ENCODE measurements around the gene YPEL1.

DNA sequence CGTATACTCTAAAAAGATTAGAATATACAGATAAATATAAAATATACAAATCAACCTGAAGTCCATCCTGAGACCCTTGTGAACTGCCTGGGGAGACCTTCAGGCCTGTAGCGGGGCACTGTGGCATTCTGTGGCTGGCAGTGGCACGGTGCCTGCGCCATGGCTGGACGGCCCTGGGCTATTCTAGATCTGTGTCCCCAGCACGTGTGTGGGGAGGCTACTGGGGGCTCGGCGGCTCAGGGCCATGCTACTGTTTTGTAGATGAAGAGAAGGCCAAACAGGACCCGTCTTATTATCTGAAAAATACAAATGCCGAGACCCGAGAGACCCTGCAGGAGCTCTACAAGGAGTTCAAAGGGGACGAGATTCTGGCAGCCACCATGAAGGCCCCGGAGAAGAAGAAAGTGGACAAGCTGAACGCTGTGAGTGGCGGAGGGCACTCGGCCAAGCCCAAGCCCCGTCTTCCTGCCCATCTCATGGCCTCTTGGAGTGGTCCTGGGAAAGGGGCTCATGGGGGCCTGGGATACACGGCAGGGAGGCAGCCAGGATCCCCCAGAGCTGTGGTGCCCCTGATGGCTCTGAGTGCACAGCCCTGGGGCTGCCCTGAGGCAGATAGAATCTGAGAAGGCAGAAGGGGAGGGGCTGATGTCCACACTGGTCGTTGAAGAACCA lies 51.0 kb downstream of the YPEL1 start:
- TF ChIP-seq, protein P1, sequence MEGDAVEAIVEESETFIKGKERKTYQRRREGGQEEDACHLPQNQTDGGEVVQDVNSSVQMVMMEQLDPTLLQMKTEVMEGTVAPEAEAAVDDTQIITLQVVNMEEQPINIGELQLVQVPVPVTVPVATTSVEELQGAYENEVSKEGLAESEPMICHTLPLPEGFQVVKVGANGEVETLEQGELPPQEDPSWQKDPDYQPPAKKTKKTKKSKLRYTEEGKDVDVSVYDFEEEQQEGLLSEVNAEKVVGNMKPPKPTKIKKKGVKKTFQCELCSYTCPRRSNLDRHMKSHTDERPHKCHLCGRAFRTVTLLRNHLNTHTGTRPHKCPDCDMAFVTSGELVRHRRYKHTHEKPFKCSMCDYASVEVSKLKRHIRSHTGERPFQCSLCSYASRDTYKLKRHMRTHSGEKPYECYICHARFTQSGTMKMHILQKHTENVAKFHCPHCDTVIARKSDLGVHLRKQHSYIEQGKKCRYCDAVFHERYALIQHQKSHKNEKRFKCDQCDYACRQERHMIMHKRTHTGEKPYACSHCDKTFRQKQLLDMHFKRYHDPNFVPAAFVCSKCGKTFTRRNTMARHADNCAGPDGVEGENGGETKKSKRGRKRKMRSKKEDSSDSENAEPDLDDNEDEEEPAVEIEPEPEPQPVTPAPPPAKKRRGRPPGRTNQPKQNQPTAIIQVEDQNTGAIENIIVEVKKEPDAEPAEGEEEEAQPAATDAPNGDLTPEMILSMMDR (IDR thresholded peaks at IDR 0.05) = no peak
- no peak for TF ChIP-seq POLR2A (IDR thresholded peaks at IDR 0.05)

Measured in right lobe of liver (tissue), 4 donors.